ENCODE measurements around the gene TCF12.

TCF12 gene

DNA sequence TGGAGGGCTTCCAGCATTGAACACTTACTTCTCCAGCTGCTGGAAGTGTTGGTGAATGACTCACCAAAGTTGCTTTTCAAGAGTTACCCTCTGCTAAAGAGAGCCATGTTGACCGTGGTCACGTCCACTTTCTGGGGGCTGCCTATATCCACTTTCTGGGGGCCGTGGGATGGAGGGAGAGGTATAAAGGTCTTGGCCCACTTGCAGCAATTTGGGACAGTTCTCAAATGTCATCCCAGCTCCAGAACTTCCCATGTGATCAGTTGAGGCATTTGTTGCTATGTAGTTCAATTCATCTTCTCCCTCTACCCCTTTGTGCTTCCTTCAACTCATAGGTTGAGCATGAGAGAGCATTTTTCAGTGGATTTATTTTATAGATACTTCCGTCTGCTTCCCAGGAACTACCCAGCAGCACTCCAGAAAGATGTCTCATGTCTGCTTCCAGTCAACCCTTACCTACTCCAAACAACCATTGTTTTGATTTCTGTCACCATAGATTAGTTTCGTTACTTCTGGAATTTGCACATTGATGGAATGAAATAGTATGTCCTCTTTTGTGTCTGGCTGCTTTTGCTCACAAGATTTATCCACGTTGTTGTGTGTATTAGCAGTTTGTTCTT, 130.6 kb downstream of the TCF12 start:
- no peak for DNase-seq (ENCODE audit: low spot score in 2 of 2)
- H3K27me3 ChIP-seq (ENCODE audit: low read depth) = no peaks in the 10 kb centered on the region
- in situ Hi-C loops (cut with MboI; ENCODE audit: low sequenced_read_pairs) = no loop called here
- no peak overlapping the region for H3K4me3 ChIP-seq
- no peaks in the 10 kb centered on the region for H3K36me3 ChIP-seq (replicated peaks)
- peaks cover 17% of the 10 kb centered on the region for H3K4me1 ChIP-seq
- H3K9me3 ChIP-seq = no peaks in the 10 kb centered on the region

DNA sequence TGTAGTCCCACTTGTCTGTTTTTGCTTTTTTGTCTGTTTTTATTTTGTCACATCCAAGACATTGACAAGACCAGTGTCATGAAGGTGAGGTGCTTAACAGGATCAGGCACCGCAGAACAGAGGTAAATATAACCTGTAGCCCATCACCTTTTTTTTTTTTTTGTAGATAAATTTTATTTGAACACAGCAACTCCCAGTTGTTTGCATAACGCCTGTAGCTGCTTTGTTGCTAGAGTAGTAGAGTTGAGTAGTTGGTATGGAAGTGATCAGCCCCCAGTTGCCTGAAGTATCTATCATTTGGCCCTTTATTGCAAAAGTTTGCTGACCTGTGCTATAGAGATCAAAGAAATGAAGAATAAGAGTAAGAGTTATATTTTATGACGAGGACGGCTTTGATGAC, 135.0 kb downstream of the TCF12 start:
- Histone ChIP-seq H3K36me3 (replicated peaks) (no peaks in the 10 kb centered on the region), H3K4me1 (peaks cover 9% of the 10 kb centered on the region), H3K9me3 (no peaks in the 10 kb centered on the region), H3K27me3 (ENCODE audit: low read depth) (no peaks in the 10 kb centered on the region), H3K4me3 (no peak overlapping the region)
- in situ Hi-C loops (cut with MboI; ENCODE audit: low sequenced_read_pairs) = no loop called here
- DNase-seq (ENCODE audit: low spot score in 2 of 2) = no peak

DNA sequence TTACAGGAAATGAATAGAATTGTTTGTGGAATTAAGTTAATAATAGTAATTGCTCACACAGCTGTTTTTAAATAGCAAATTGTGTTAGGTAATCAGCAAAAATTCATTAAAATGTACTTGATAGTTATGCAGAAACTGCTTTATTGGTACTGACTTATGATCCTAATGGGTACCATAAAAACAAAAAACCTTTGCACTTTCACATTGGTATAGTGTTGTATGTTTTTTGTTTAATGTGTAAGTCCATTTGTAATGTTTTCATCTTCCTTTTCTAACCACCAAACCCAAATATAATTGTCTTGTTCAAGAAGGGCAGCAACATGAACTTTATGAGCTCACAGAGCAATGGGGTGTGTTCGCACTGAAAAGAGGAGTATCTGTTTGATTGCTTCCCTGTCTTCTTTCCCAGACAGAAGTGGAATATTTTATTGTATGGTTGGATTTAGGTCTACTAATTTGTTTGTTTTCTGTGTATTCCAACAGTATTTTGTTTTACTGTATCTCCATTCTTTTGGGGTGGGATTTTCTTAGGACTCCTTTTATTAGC, 135.8 kb downstream of the TCF12 start:
- in situ Hi-C loops (cut with MboI; ENCODE audit: low sequenced_read_pairs) = no loop called here
- no peak for DNase-seq (ENCODE audit: low spot score in 2 of 2)
- Histone ChIP-seq H3K4me1 (peaks cover 9% of the 10 kb centered on the region), H3K27me3 (ENCODE audit: low read depth) (no peaks in the 10 kb centered on the region), H3K9me3 (no peaks in the 10 kb centered on the region), H3K36me3 (replicated peaks) (no peaks in the 10 kb centered on the region), H3K4me3 (no peak overlapping the region)

DNA sequence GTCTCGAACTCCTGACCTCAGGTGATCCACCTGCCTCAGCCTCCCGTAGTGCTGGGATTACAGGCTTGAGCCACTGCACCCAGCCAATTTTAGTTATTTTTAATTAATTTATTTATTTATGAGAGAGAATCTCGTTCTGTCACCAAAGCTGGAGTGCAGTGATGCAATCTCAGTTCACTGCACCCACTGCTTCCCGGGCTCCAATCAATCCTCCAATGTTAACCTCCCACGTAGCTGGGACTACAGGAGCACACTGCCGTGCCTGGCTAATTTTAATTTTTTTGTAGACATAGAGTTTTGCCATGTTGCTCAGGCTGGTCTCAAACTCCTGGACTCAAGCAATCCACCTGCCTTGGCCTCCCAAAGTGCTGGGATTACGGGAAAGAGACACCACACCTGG, 137.9 kb downstream of the TCF12 start:
- in situ Hi-C loops (cut with MboI; ENCODE audit: low sequenced_read_pairs) = no loop called here
- Histone ChIP-seq H3K36me3 (replicated peaks) (no peaks in the 10 kb centered on the region), H3K27me3 (ENCODE audit: low read depth) (no peaks in the 10 kb centered on the region), H3K9me3 (no peaks in the 10 kb centered on the region), H3K4me3 (no peak overlapping the region), H3K4me1 (peaks cover 16% of the 10 kb centered on the region)
- no peak for DNase-seq (ENCODE audit: low spot score in 2 of 2)

DNA sequence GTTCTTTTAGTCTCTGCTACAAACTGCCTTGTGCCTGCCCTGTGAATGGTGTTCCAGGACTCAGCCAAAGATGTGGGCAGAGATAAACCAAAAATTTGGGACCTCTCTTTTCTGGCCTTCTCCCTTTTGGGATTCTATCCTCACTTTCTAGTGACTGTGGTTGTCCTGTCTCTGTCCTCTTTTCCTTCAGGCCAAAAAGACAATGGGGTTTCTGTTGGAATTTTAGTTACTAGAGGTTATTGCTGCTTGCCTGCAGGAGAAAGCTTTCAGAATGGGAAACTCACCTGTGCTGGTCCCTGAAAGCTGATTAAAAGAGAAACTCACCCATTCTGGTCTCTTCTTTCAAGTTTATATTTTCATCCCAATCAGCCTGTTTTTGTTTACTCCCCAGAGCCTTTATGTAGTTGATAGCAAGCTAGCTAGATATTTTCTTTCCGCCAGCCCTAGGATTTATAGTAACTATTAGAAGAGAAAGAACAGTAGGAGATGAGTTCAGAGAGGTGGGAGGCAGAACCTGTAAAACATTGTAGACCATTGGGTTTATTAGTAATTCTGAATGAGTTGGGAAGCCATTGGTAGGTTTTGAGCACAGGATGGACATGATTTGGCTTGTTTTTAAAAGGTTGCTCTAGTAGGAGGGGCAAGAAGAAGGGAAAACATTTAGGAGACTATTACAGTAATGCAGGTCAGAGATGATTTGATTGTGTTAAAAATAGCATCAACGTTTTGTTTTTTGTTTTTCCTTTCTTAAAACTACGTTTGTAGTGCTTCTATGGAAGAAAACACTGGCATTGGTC, 138.9 kb downstream of the TCF12 start:
- no peaks in the 10 kb centered on the region for H3K27me3 ChIP-seq (ENCODE audit: low read depth)
- in situ Hi-C loops (cut with MboI; ENCODE audit: low sequenced_read_pairs) = no loop called here
- H3K4me3 ChIP-seq = no peak overlapping the region

DNA sequence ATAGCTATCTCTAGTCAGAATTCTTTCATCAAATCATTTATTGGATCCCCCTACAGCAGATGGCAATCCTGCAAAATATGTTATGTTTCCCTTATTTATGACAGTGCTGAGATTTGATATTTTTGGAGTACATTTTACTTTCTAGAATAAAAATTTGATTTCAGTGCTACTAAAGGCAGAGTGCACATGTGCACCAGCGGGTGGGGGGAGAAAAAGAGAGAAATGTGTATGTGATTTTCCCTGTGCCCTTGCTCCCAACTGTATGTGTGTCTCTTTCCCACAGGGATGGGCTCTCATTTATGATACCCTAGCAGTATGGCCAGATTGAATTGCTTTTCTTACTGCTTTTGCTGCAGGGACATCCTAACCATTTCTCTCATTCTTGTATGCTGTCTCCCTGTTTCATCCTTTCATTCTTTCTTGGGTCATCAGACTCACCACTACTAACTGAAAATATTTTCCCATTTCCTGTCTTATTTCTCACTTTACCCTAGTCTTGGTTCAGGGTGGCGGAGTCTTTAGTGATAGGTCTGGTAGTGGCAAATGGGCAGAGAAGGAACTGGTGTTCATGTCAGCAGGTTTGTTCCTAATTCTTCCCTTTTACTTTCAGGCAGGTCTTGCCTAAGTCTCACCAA, 140.7 kb downstream of the TCF12 start:
- Histone ChIP-seq H3K36me3 (replicated peaks) (no peaks in the 10 kb centered on the region), H3K27me3 (ENCODE audit: low read depth) (no peaks in the 10 kb centered on the region), H3K4me3 (no peak overlapping the region), H3K9me3 (no peaks in the 10 kb centered on the region), H3K4me1 (peaks cover 11% of the 10 kb centered on the region)
- in situ Hi-C loops (cut with MboI; ENCODE audit: low sequenced_read_pairs) = no loop called here
- no peak for DNase-seq (ENCODE audit: low spot score in 2 of 2)

More for the DNA sequence above, 138.9 kb downstream of the TCF12 start:
- no peaks in the 10 kb centered on the region for H3K9me3 ChIP-seq
- DNase-seq (ENCODE audit: low spot score in 2 of 2) = no peak
- H3K4me1 ChIP-seq = peaks cover 16% of the 10 kb centered on the region
- H3K36me3 ChIP-seq (replicated peaks) = no peaks in the 10 kb centered on the region

DNA sequence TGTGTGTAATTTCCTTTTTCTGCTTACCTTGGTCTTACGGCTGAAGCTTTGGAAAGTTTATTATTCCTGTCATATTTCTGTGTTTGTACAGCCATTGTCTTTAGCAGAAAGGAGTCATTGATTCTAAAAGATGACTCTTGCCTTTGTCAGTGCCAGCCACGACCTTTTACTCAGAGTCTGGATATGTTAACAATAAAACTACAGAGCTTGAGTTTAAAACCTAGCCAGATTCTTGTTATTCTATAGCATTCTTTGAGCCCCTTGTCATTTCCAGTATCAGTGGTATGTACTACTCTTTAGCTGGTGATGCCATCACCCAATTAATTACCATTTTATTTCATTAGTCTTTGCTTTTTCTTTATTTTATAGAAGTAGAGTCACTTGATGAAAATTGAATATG, 142.4 kb downstream of the TCF12 start:
- Histone ChIP-seq H3K36me3 (replicated peaks) (no peaks in the 10 kb centered on the region), H3K9me3 (no peaks in the 10 kb centered on the region), H3K4me1 (peaks cover 11% of the 10 kb centered on the region), H3K27me3 (ENCODE audit: low read depth) (no peaks in the 10 kb centered on the region), H3K4me3 (no peak overlapping the region)
- DNase-seq (ENCODE audit: low spot score in 2 of 2) = no peak
- in situ Hi-C loops (cut with MboI; ENCODE audit: low sequenced_read_pairs) = no loop called here

DNA sequence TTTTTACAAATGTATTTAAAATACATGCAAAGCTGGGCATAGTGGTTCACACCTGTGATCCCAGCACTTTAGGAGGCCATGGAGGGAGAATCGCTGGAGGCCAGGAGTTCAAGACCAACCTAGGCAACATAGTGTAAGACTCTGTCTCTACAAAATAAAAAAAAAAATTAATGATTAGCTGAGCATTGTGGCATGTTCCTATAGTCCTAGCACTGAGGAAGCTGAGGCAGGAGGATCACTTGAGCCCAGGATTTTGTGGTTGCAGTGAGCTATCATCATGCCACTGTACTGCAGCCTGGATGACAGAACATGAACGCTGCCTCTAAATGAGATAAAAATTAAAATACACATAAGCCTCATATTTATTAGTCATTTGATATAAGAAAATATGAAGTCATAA, 142.8 kb downstream of the TCF12 start:
- Histone ChIP-seq H3K9me3 (no peaks in the 10 kb centered on the region), H3K27me3 (ENCODE audit: low read depth) (no peaks in the 10 kb centered on the region), H3K4me3 (no peak overlapping the region), H3K4me1 (peaks cover 11% of the 10 kb centered on the region), H3K36me3 (replicated peaks) (no peaks in the 10 kb centered on the region)
- in situ Hi-C loops (cut with MboI; ENCODE audit: low sequenced_read_pairs) = no loop called here
- DNase-seq (ENCODE audit: low spot score in 2 of 2) = no peak

DNA sequence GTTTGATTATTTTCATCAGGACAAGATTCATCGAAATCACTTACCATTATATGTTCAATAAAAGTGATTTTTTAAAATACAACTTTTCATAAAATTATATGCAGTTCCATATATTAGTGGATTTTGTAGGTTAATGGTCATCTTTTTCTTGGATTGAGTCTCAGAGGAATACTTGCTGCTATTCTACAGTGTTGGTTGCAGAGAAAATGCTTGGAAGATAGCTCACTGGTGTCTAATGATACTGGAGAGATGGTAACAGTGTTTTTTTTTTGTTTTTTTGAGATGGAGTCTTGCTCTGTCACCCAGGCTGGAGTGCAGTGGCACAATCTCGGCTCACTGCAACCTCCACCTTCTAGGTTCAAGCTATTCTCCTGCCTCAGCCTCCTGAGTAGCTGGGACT, 143.3 kb downstream of the TCF12 start:
- H3K4me3 ChIP-seq = no peak overlapping the region
- no peak for DNase-seq (ENCODE audit: low spot score in 2 of 2)
- H3K9me3 ChIP-seq = no peaks in the 10 kb centered on the region
- H3K4me1 ChIP-seq = peaks cover 11% of the 10 kb centered on the region
- H3K27me3 ChIP-seq (ENCODE audit: low read depth) = no peaks in the 10 kb centered on the region
- in situ Hi-C loops (cut with MboI; ENCODE audit: low sequenced_read_pairs) = no loop called here
- no peaks in the 10 kb centered on the region for H3K36me3 ChIP-seq (replicated peaks)

DNA sequence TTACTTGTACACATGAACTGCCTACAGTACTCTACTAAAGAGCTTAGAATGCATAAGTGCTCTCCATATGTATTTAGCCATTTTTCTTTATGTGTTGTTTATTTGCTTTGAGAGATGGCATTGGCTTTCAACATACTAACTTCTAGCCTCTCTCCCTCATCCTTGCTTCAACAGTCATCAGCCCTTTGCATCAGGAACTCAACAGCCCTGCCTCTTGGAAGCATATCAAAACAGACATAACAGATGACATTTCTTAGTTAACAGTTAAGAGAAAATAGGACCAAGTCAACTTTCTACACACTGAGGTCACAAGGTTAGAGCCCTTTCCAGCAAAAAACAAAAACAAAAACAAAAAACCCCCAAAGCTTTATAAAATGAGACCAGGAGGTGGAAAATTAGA, 145.6 kb downstream of the TCF12 start:
- DNase-seq (ENCODE audit: low spot score in 2 of 2) = no peak
- in situ Hi-C loops (cut with MboI; ENCODE audit: low sequenced_read_pairs) = no loop called here

DNA sequence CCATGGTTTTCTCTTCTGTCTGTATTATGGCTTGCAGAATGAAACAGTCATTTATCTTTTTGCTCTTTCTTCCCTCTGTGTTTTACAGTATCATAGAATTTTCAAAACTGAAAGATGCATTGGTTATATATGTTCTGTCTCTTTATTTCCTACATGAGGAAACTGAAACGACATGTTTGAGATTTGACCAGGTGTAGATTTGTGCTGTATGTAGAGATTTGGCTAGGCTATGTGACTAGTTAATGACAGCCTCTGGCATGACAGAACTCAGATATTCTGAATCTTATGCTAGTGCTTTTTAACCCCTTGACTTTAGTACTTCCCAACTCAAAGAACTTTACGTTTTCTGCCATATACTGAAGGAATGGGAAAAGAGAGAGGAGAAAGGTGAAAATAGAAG, 151.0 kb downstream of the TCF12 start:
- no peaks in the 10 kb centered on the region for H3K9me3 ChIP-seq
- in situ Hi-C loops (cut with MboI; ENCODE audit: low sequenced_read_pairs) = no loop called here
- no peaks in the 10 kb centered on the region for H3K36me3 ChIP-seq (replicated peaks)
- DNase-seq (ENCODE audit: low spot score in 2 of 2) = no peak
- H3K4me1 ChIP-seq = peaks cover 24% of the 10 kb centered on the region
- H3K4me3 ChIP-seq = no peak overlapping the region
- no peaks in the 10 kb centered on the region for H3K27me3 ChIP-seq (ENCODE audit: low read depth)

More for the DNA sequence above, 145.6 kb downstream of the TCF12 start:
- Histone ChIP-seq H3K4me1 (peaks cover 11% of the 10 kb centered on the region), H3K36me3 (replicated peaks) (no peaks in the 10 kb centered on the region), H3K9me3 (no peaks in the 10 kb centered on the region), H3K4me3 (no peak overlapping the region), H3K27me3 (ENCODE audit: low read depth) (no peaks in the 10 kb centered on the region)

DNA sequence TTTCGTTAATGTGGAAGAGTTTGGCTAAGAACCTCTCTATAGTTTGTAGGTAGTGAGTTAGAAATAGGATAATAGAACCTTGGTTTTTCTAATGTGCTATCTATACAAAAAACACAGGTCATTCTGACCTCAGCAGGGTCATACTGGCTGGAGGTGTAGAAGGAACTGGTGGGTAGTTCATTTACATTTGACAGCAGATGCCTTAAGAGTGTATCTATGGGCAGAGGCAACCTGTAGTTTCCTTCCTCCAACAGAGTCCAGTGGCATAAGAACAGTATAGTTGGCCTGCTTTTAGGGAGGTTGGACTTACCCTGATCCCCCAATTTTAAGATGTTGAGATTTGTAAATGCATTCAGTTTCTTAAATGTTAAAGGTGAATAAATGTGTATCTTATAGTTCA, 152.2 kb downstream of the TCF12 start:
- no peaks in the 10 kb centered on the region for H3K27me3 ChIP-seq (ENCODE audit: low read depth)
- in situ Hi-C loops (cut with MboI; ENCODE audit: low sequenced_read_pairs) = no loop called here
- H3K9me3 ChIP-seq = no peaks in the 10 kb centered on the region
- no peak for DNase-seq (ENCODE audit: low spot score in 2 of 2)
- no peak overlapping the region for H3K4me3 ChIP-seq
- H3K36me3 ChIP-seq (replicated peaks) = no peaks in the 10 kb centered on the region
- peaks cover 28% of the 10 kb centered on the region for H3K4me1 ChIP-seq

DNA sequence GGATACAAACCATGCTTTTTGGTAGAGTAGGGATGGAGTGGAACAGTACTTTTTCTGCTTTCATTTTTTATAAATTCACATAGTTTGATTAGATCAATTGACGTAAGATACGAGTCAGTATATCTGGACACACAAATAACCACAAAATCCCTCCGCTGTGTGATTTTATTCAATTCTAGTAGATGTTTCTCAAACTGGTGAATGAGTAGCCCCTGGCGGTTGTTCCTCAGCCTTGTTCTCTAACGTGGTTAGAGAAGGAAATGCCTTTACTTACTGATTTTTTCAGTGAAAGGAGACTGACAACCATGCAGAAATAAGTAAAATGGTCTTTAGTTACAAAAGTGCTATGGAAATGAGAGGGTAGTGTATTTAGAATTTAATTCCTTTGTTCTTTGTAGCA, 161.0 kb downstream of the TCF12 start:
- Histone ChIP-seq H3K4me3 (no peak overlapping the region), H3K36me3 (replicated peaks) (no peaks in the 10 kb centered on the region), H3K4me1 (peaks cover 18% of the 10 kb centered on the region; the same call in 1 of the 2 replicates), H3K27me3 (ENCODE audit: low read depth) (no peaks in the 10 kb centered on the region), H3K9me3 (no peaks in the 10 kb centered on the region)
- no peak for DNase-seq (ENCODE audit: low spot score in 2 of 2)
- in situ Hi-C loops (cut with MboI; ENCODE audit: low sequenced_read_pairs) = no loop called here
